ENCODE data around the gene GRM7. TPM values are rescaled to one million over a fixed set of nuclear protein-coding genes. Genes with fewer than 3 reads are reported as not detected.

Gene GRM7
- total RNA-seq, 1 donor from 2014 or later: 0.80 TPM

- Mint-ChIP-seq H3K4me1 (no peaks in the 10 kb centered on the region), H3K36me3 (no peaks in the 10 kb centered on the region), H3K4me3 (no peak overlapping the region), H3K9me3 (no peaks in the 10 kb centered on the region), H3K27me3 (ENCODE audit: insufficient read depth, low read depth) (no peaks in the 10 kb centered on the region), H3K27ac (no peak overlapping the region)
- H3F3A ChIP-seq (ENCODE audit: low read depth): no peaks in the 10 kb centered on the region
- no peaks in the 10 kb centered on the region for H3K27me3 ChIP-seq
- H3K36me3 ChIP-seq: no peaks in the 10 kb centered on the region
- no peaks in the 10 kb centered on the region for H3K79me2 ChIP-seq (ENCODE audit: low read depth)
- H4K20me1 ChIP-seq (ENCODE audit: low read depth): no peaks in the 10 kb centered on the region
- peaks cover 7% of the 10 kb centered on the region for H3K4me1 ChIP-seq
- no peak overlapping the region for H3K4me2 ChIP-seq
- no peak overlapping the region for H3K27ac ChIP-seq
- no peaks in the 10 kb centered on the region for H3K9me3 ChIP-seq (ENCODE audit: low read depth)
- no peak overlapping the region for H2AFZ ChIP-seq (replicated peaks)
- TF ChIP-seq EZH2 (IDR thresholded peaks at IDR 0.05) (no peak), EZH2phosphoT487 (IDR thresholded peaks at IDR 0.05) (no peak)
- TF ChIP-seq, protein P1, sequence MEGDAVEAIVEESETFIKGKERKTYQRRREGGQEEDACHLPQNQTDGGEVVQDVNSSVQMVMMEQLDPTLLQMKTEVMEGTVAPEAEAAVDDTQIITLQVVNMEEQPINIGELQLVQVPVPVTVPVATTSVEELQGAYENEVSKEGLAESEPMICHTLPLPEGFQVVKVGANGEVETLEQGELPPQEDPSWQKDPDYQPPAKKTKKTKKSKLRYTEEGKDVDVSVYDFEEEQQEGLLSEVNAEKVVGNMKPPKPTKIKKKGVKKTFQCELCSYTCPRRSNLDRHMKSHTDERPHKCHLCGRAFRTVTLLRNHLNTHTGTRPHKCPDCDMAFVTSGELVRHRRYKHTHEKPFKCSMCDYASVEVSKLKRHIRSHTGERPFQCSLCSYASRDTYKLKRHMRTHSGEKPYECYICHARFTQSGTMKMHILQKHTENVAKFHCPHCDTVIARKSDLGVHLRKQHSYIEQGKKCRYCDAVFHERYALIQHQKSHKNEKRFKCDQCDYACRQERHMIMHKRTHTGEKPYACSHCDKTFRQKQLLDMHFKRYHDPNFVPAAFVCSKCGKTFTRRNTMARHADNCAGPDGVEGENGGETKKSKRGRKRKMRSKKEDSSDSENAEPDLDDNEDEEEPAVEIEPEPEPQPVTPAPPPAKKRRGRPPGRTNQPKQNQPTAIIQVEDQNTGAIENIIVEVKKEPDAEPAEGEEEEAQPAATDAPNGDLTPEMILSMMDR (IDR thresholded peaks at IDR 0.05): no peak
- no peak overlapping the region for H3K9ac ChIP-seq
- H3K4me3 ChIP-seq: no peak overlapping the region
- no peak for DNase-seq (ENCODE audit: low spot score)
These were observed 333.3 kb downstream of the GRM7 start for GRCh38 chr3:7194071-7194835.

DNA sequence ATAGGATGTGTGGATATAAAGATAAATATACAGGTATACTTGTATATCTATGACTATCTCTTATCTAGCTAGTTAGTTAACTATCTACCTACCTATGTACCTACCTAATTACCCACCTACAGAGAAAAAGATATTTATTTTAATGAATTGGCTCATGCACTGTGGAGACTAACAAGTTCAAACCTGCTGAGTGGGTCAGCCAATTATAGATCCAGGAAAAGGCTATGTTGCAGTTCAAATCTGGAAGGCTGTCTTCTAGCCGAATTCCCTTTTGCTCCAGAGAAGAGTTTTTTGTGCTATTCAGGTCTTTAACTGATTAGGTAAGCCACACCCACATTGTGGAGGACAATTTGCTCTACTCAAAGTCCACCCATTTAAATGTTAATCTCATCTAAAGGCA, 335.0 kb downstream of the GRM7 start:
- no peaks in the 10 kb centered on the region for H3K36me3 ChIP-seq
- H3K79me2 ChIP-seq (ENCODE audit: low read depth): no peaks in the 10 kb centered on the region
- Mint-ChIP-seq H3K9me3 (no peaks in the 10 kb centered on the region), H3K36me3 (no peaks in the 10 kb centered on the region), H3K27me3 (ENCODE audit: insufficient read depth, low read depth) (no peaks in the 10 kb centered on the region), H3K4me1 (no peaks in the 10 kb centered on the region), H3K27ac (no peak overlapping the region), H3K4me3 (no peak overlapping the region)
- H3K27ac ChIP-seq: no peak overlapping the region
- TF ChIP-seq, protein P1 (IDR thresholded peaks at IDR 0.05): no peak
- TF ChIP-seq EZH2 (IDR thresholded peaks at IDR 0.05) (no peak), EZH2phosphoT487 (IDR thresholded peaks at IDR 0.05) (no peak)
- no peak overlapping the region for H2AFZ ChIP-seq (replicated peaks)
- no peak overlapping the region for H3K4me3 ChIP-seq
- H3K4me1 ChIP-seq: no peaks in the 10 kb centered on the region
- no peak overlapping the region for H3K9ac ChIP-seq
- DNase-seq (ENCODE audit: low spot score): no peak
- no peaks in the 10 kb centered on the region for H3K27me3 ChIP-seq
- no peaks in the 10 kb centered on the region for H4K20me1 ChIP-seq (ENCODE audit: low read depth)
- no peak overlapping the region for H3K4me2 ChIP-seq
- H3F3A ChIP-seq (ENCODE audit: low read depth): no peaks in the 10 kb centered on the region
- no peaks in the 10 kb centered on the region for H3K9me3 ChIP-seq (ENCODE audit: low read depth)

DNA sequence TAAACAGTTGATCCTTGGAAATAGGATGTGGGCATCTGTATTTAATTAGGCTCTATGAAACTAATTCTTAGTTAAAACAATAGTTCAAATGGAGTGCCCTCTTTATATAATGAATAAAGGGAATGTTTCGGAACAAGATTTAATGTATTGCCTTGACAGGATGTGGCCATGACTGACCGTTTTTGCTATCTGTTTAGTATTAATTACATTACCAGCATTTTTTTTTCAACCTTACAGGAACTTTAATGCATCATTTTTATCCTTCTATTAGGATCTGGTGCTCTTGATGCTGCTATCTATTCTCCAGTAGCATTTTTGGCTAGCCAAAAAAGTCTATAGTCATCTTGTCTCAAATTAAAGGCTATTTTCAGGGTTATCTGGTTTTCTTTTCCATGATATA, 340.9 kb downstream of the GRM7 start:
- no peaks in the 10 kb centered on the region for H3K9me3 Mint-ChIP-seq
- no peak overlapping the region for H3K27ac Mint-ChIP-seq
- H2AFZ ChIP-seq (replicated peaks): no peak overlapping the region
- H4K20me1 ChIP-seq (ENCODE audit: low read depth): no peaks in the 10 kb centered on the region
- no peak overlapping the region for H3K4me2 ChIP-seq
- H3K4me3 ChIP-seq: no peak overlapping the region
- H3K4me1 Mint-ChIP-seq: no peaks in the 10 kb centered on the region
- TF ChIP-seq EZH2phosphoT487 (IDR thresholded peaks at IDR 0.05) (no peak), EZH2 (IDR thresholded peaks at IDR 0.05) (no peak)
- TF ChIP-seq, protein P1 (IDR thresholded peaks at IDR 0.05): no peak
- no peaks in the 10 kb centered on the region for H3K36me3 ChIP-seq
- H3K36me3 Mint-ChIP-seq: no peaks in the 10 kb centered on the region
- H3K4me3 Mint-ChIP-seq: no peak overlapping the region
- DNase-seq (ENCODE audit: low spot score): no peak
- no peaks in the 10 kb centered on the region for H3K27me3 Mint-ChIP-seq (ENCODE audit: insufficient read depth, low read depth)
- no peaks in the 10 kb centered on the region for H3K79me2 ChIP-seq (ENCODE audit: low read depth)
- no peaks in the 10 kb centered on the region for H3K4me1 ChIP-seq
- no peaks in the 10 kb centered on the region for H3K27me3 ChIP-seq
- no peak overlapping the region for H3K27ac ChIP-seq
- no peaks in the 10 kb centered on the region for H3K9me3 ChIP-seq (ENCODE audit: low read depth)
- H3F3A ChIP-seq (ENCODE audit: low read depth): no peaks in the 10 kb centered on the region
- H3K9ac ChIP-seq: no peak overlapping the region

Data from neural progenitor cell (in vitro differentiated cells).